ENCODE results near the gene FFAR4.

Gene FFAR4

DNA sequence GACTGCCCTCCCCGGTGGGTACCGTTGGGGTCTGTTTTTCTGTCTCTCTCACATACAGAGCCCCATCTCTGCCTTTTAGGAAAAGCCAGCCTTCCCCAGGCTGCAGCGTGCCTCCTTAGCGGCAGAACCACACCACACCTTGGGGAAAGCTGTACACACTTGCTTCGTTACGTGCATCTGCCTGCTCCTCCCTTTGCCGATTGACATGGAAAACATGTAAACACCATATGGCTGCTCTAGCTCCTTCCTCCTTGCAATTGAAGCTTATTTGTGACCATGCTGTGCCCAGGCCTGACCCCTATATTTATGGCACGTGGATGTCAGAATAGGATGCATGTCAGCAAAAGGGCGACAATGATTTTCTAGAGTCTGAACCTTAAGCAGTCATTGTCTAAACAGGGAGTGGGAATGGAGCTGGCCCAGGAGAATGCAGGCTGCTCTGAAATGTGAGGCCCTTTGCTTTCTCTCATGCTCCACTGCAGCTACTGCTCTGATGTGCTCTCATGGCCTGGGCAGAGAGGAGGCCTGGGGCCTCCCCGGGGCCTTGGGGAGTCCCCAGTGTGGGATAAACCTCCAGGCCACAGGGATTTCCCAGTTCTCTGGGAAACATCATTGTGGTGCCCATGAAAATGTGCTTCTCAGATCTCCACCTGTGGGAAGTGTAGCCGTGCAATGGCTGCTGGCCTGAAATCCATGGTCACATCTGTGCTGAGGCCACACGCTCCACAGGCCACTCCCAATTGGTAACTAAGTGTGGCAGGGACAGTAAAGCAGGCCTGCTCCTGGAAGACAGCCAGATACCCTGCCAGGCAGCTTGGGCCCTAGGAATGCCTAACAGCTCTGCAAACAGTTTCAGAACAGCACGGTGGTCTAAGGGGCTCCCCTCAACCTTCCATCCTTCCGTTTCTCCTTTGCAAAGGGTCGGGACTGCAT is 64.4 kb downstream of the FFAR4 start:
- no peaks in the 10 kb centered on the region for H3K9me3 ChIP-seq
- intact Hi-C loops (cut with DNase I; ENCODE audit: low total_unique reads) = no loop called here
- TF ChIP-seq CTCF (IDR thresholded peaks at IDR 0.05) = no peak

More for the DNA sequence above, 64.4 kb downstream of the FFAR4 start:
- Histone ChIP-seq H3K36me3 (no peaks in the 10 kb centered on the region), H3K27me3 (no peaks in the 10 kb centered on the region), H3K4me3 (no peak overlapping the region), H3K4me1 (no peaks in the 10 kb centered on the region), H3K27ac (no peak overlapping the region)
- no peak for DNase-seq
